Transverse colon (tissue), 4 donors: ENCODE results near the gene TRIB2.

ENCODE experiments used
- CTCF ChIP-seq, 5 experiments: fragments of 200-600 bp in 3 of 5; fragments of 450-650 bp in 2 of 5; sonication (generic) in 3 of 5; IDR thresholded peaks; 1 replicate in 2 of 5; 2 replicates in 3 of 5; pipeline ENCODE4 v1.5.1; 2016 to 2017; ENCODE audit warnings: antibody characterized with exemption in 5 of 5, inconsistent platforms in 3 of 5, mild to moderate bottlenecking in 2 of 5, moderate library complexity in 1 of 5
- EP300 ChIP-seq: sonication (generic); formaldehyde crosslinking; IDR thresholded peaks from one replicate; pipeline ENCODE4 v1.6.1; 2017; ENCODE audit warnings: antibody characterized with exemption, low read depth
- POLR2AphosphoS5 ChIP-seq, 3 donors: sonication (generic); formaldehyde crosslinking; IDR thresholded peaks; one replicate each; pipeline ENCODE4 v1.6.1; 2016; ENCODE audit warnings: antibody characterized with exemption in 3 of 3

- no peak for TF ChIP-seq CTCF (IDR thresholded peaks at IDR 0.05)
- TF ChIP-seq POLR2AphosphoS5 (IDR thresholded peaks at IDR 0.05), result no peak
- TF ChIP-seq EP300, result no peak
These were observed 11.5 kb upstream of the TRIB2 start for GRCh38 chr2:12705230-12705629.
